Fibroblast of peridontal ligament (primary cell): Measurements from ENCODE around the gene GLI3.

Experiments used
- DNase-seq: peaks from one replicate; pipeline ENCODE4 v3.0.0-alpha.2; 2010; ENCODE audit errors: extremely low read depth

Gene GLI3

DNA sequence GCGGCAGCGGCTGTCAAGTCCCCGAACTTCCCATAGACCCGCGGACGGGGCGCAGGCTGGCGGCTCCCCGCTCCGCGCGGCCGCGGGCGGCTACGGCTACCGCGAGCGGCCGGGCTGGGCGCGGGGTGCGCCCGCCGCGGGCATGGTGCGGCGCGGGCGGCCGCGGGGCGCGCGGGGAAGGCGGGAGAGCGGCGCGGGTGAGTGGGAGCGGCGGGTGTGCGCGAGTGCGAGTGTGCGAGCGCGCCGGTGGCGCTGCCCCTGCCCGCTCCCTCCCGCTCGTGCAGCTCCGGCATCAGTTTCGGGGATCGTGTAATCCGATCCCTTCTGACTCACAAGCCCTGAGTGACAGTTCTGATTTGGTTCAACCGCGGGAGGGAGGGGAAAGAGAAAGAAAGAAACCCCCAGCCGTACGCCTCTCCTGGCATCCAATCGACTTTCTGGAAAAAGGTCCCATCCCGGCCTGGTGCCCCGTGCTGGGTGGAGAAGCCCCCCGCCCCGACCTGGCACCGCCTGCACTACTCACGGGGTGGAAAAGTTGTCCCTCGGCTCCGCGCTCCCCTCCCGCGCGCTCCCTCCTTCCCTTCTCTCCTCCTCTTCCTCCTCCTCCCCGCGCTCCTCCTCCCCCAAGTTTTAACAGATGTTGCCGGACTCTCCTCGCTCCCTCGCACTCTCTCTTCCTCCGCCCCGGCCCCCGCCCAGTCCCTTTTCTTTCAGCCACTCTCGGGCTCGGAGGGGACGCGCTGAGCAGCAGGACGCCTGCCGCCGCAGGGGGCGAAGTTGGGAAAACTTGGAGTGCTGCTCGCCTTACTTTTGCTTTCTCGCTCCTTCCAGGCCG is at the start of gene GLI3:
Gene GLI3, minus strand, starts transcription at position 234 of the 835 bp plus-strand sequence. CDS start 13,956 bp downstream, outside the sequence.
- peak; percentile 93 for DNase-seq

- peak; percentile 29 for DNase-seq
Observed at GRCh38 chr7:42285383-42285824, 48.4 kb upstream of the GLI3 start.

DNA sequence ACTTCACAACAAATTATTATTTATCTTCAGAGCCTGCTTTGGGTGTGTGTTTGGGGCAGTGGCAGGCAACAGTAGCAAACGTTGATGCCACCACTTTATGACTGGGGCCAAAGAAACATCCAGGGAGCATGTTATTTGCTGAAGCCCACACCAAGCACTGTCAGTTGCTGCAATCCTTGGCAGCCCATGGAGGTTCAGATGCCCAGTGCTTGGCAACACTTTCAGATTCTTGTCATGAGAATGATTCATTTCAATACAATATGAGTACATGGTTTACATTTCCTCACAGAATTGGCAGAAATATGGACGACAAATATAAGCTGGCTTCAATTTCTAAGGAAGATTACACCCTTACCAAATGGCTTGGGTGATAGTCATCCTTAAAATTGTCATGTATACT is 46.5 kb upstream of the GLI3 start:
- DNase-seq: peak; percentile 93

DNA sequence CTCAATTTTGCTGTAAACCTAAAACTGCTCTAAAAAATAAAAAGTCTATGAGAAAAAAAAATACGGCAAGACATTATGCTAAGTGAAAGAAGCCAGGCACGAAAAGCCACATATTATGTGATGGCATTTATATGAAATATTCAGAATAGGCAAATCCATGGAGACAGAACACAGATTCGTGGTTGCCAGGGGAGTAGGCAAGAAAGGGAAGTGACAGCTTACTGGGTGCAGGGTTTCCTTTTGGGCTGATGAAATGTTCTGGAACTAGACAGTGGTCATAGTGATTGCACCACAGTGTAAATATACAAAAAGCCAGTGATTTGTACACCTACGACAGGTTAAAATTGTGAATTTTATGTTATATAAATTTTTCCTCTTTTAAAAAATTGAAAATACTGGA is 41.3 kb upstream of the GLI3 start:
- DNase-seq: no peak

- peak; percentile 60 for DNase-seq
Observed at GRCh38 chr7:42274053-42274452, 37.0 kb upstream of the GLI3 start.

GRCh38 chr7:42272793-42273665 is 36.0 kb upstream of the GLI3 start:
- DNase-seq: peak; percentile 45

GRCh38 chr7:42269161-42269560 is 32.2 kb upstream of the GLI3 start:
- no peak for DNase-seq

DNA sequence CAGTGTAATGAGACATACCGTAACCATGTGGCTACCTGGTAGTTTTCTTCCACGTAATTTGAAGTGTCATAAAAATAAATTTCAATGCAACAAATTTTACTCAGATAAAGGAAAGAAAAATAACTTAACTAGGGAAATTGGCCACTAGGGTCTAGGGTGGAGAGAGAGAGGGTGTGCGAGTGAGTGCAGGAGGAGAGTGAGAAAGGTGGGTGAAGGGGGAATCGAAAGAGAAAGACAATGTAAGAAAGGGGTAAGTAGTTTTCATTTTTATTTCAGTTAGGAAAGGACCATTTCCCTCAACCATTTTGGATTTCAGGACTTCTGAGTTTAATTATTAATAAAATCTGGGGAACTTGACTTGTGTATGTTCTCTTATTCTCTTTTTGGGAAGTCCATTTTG is 27.7 kb upstream of the GLI3 start:
- no peak for DNase-seq

DNA sequence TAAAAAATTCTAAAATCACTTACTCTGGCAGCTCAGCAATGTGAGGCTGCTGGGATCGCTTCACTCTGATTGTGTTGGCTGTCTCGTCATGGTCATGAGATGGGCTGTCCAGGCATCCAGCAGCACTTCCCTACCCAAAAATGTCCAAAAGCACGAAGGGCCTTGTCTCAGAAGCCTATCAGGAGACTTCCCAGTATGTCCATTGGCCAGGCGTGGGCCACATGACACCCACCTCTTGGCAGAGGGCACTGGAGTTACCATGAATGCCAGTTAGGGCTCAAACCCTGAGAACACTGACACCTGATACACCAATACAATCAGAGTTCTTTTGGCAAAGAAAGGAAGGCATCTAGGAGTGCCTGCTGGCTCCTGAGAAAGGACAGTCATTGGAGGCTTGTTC is 27.0 kb upstream of the GLI3 start:
- no peak for DNase-seq

DNA sequence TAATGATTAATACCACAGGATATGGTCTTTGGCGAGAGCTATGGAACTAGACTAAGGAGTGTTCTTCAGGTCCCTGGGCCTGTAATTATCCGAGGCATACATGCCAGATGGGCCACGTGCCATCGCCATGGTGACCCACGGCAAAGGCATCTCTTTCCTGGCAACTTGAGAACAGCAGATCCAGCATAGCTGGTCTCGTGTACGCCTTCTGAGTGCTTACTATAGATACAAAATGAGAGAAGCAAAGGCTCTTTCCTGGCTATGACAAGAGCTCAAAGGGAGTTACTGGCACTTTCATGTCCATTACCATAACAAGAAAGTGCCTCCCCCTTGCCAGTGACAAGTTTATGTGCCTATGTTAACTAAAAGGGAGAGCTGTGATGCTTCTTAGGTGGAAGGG is 26.0 kb upstream of the GLI3 start:
- DNase-seq: peak; percentile 53

- peak; percentile 59 for DNase-seq
Observed at GRCh38 chr7:42254217-42254616, 17.2 kb upstream of the GLI3 start.

- no peak for DNase-seq
Observed at GRCh38 chr7:42253316-42253715, 16.3 kb upstream of the GLI3 start.

- DNase-seq: no peak
Observed at GRCh38 chr7:42250411-42250810, 13.4 kb upstream of the GLI3 start.

- DNase-seq: no peak
Observed at GRCh38 chr7:42248579-42248978, 11.6 kb upstream of the GLI3 start.

DNA sequence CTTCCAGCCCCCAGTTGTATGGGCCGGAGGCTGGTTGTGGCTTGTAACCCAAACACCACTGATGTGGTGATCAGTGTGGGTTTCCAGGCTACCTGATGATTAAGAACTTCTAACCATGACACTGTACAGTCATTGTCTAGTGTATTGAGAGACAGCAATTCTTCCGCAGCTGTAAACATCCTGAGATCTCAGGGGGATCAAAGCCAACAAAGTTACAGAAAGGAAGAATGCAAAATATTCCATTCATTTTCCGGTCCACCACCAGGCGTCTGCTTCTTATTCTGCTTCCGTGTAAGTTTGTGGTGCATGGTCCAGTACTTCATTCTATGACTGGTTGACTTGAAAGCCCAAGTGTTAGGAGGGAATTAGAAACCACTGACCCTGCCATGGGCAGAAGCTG is 10.3 kb upstream of the GLI3 start:
- peak; percentile 72 for DNase-seq

GRCh38 chr7:42244828-42245227 is 7.8 kb upstream of the GLI3 start:
- DNase-seq: peak; percentile 84

- no peak for DNase-seq
Observed at GRCh38 chr7:42242381-42242780, 5.4 kb upstream of the GLI3 start.

- no peak for DNase-seq
Observed at GRCh38 chr7:42241424-42241823, 4.4 kb upstream of the GLI3 start.

DNA sequence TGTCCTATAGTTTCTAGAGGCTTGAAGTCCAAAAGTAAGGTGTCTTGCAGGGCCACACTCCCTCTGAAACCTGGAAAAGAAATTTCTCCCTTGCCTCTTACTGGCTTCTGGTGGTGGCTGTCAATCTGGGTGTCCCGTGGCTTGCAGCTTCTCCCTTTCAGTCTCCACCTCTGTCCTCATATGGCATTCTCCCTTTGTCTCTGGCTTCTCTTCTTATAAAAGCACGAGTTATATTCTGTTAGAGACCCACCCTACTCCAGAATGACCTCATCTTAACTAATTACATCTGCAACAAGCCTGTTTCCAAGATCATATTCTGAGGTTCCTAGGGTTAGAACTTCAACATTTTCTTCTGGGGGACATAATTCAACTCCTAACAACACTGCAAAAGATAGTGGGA is 3.4 kb upstream of the GLI3 start:
- DNase-seq: no peak

DNA sequence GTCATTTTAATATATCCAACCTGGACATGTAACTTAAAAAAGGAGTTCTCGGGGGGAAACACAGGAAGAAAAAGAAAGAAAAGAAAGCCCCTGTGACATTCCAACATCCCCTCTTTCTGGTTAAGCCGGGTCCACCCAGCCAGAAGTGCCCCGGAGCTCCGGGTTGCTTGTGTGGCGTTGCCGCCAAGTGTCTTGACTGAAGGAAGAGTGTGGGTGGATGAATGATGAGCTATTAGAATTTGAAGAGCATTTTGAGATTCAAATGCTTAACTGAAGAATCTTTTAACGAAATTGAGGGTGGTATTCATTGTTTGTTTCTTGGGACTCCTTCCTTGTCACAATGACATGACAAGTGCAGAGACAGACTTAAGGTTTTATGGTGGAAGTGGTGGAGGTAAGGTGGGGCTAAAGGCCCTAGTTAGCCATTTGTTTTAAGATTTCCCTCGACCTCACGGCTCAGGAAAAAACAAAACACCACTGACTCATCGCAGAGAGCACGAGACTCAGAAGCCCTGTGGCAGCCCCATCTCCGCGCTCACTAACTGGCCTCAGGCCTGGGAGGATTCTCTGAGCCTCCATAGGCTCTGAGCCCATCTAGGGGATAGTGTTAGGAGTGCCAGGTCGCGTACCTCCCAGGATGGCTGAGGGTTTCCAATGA is 1.8 kb upstream of the GLI3 start:
- DNase-seq: peak; percentile 66

DNA sequence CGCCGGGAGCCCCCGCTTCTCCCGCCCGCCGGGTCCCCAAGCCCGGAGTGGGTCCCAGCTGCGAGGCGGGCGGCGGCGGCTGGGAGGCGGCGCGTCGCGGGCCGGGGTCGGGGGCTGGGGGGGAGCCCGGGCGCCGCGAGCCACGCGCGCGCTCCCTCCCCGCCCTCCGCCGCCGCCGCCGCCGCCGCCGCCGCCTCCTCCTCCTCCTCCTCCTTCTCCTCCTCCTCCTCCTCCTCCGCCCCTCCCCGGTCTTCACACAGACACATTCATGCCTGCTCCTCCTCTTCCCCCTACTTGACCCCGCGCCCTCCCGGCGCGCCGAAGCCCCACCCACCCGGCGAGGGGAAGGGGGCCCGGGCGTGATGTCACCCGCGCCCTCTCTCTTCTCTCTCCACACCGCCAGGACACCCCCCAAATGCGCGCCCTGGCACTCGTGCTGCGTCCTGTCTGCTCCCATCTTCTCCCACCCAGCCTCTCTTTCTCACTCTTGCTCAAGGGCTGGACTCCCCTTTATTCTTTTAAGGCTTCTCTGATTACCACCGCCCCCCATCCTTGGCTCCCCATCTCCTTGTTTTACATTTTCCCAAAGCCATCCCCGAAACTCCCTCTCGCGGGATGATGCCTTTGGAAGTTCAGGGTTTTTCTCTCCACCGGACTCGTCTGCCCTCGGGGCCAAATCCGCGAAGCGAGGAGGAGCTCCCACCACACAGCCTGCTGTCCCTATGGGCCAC is 967 bp upstream of the GLI3 start:
- DNase-seq: peak; percentile 66
